ENCODE measurements around the gene FAM221B. TPM values are rescaled to one million over a fixed set of nuclear protein-coding genes. Genes with fewer than 3 reads are reported as not detected.

FAM221B gene
- total and polyA plus RNA-seq, 9 of the 15 experiments (the other 6 are each of a cell fraction or from before 2014, with no cell fraction given): 0.01 TPM; not detected in 8

- TF ChIP-seq CHD7 (IDR thresholded peaks at IDR 0.05; ENCODE audit: low read depth, low read length): no peak
- no peak for TF ChIP-seq BRF2 (IDR thresholded peaks at IDR 0.05; ENCODE audit: borderline replicate concordance, insufficient read depth, insufficient read length)
- no peak for TF ChIP-seq ARHGAP35 (IDR thresholded peaks at IDR 0.05; ENCODE audit: partially characterized antibody)
- no peak for TF ChIP-seq KHSRP (IDR thresholded peaks at IDR 0.05)
- TF ChIP-seq ZBTB11 (CRISPR knock-in tag; IDR thresholded peaks at IDR 0.05): no peak
These were observed 47.5 kb downstream of the FAM221B start (continued) for GRCh38 chr9:35781066-35781465.

Measured in K562 (cell line).